ENCODE data around the gene SPTBN2. TPM values are rescaled to one million over a fixed set of nuclear protein-coding genes. Genes with fewer than 3 reads are reported as not detected.
A peak's percentile ranks its signal among the peaks of the same experiment; 100 is the strongest.

The SPTBN2 gene
- total RNA-seq, 2 donors from 2014 or later: 0.69 to 1.5 TPM

DNA sequence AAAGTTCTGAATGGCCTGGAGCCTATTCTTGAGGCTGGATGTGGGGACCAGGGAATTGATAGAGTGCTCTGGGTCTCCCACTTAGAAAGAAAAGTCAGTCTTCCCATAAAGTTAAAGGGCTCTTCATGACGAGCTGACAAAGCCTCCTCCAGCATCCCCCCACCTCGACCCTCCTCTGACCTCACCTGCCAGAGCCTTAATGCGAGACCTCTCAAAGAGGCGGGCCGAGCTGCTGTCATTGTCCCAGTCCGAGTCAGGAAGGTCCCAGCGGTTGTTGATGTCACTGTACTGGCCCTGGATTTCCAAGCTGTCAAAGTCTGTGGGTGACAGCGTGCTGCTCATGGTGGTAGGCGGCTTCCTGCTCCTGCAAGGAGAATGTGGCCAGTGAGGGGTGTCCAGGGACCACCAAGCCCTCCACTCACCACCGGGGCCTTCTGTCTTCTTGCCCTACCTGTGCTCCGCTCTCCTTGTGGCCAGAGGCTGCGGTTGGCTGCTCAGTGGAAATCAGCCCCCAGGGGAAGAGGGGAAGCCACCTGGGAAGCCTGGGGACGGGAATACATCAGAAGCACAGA, 8.0 kb downstream of the SPTBN2 start:
- Mint-ChIP-seq H3K4me1 (ENCODE audit: low read depth) (peaks cover 9% of the 10 kb centered on the region), H3K9me3 (no peaks in the 10 kb centered on the region), H3K4me3 (no peak overlapping the region), H3K36me3 (ENCODE audit: insufficient read depth in 2 of 2) (no peaks in the 10 kb centered on the region), H3K27ac (no peak overlapping the region), H3K27me3 (ENCODE audit: low read depth) (peaks cover 26% of the 10 kb centered on the region)
- DNase-seq (no peak), ATAC-seq (replicated peaks in 1 of 2) (no peak)

DNA sequence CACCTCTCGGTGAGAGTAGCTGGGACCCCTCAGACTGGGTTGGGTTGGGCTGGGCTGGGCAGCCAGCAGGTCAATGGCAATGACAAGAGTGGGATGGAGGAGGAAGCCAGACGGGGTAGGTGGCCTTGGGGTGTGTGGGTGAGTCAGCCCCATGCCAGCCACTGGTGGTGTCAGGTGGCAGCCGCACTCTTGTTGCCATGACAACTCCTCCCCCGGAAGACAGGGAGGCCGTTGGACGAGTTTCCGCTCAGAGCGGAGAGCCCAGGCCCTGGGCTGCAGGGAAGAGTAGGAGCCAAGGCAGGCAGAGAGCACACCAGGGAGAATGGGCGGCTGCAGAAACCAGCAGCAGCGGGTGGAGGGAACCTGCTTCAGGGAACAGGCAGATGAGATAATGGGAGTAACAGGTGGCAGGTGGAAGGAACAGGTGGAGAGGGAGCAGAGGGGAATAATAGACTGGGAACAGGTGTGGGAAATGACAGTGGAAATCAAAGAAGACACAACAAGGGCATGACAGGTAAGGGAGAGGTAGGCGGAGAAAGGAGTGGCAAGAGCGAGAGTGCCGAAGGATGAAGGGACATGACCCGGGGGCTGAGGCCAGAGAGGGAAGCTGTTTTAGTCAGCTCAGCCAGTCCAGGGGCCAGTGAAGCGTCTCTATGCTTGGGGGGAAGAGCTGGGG, 8.7 kb downstream of the SPTBN2 start:
- peak overlapping the region; percentile 52 for H3K27ac Mint-ChIP-seq
- peak; percentile 94 to 96 for ATAC-seq (replicated peaks in 1 of 2)
- H3K36me3 Mint-ChIP-seq (ENCODE audit: insufficient read depth in 2 of 2): no peaks in the 10 kb centered on the region
- H3K27me3 Mint-ChIP-seq (ENCODE audit: low read depth): peaks cover 20% of the 10 kb centered on the region
- peak overlapping the region; percentile 61 to 72 for H3K4me3 Mint-ChIP-seq
- DNase-seq: peak; percentile 62 to 80
- H3K9me3 Mint-ChIP-seq: no peaks in the 10 kb centered on the region
- peaks cover 9% of the 10 kb centered on the region for H3K4me1 Mint-ChIP-seq (ENCODE audit: low read depth)

GRCh38 chr11:66719111-66719872, 9.7 kb downstream of the SPTBN2 start:
- DNase-seq: no peak
- H3K27me3 Mint-ChIP-seq (ENCODE audit: low read depth): peaks cover 14% of the 10 kb centered on the region
- H3K4me1 Mint-ChIP-seq (ENCODE audit: low read depth): peaks cover 9% of the 10 kb centered on the region
- no peak overlapping the region for H3K27ac Mint-ChIP-seq
- no peaks in the 10 kb centered on the region for H3K36me3 Mint-ChIP-seq (ENCODE audit: insufficient read depth in 2 of 2)
- no peak for ATAC-seq (replicated peaks in 1 of 2)
- H3K4me3 Mint-ChIP-seq: no peak overlapping the region
- H3K9me3 Mint-ChIP-seq: no peaks in the 10 kb centered on the region

DNA sequence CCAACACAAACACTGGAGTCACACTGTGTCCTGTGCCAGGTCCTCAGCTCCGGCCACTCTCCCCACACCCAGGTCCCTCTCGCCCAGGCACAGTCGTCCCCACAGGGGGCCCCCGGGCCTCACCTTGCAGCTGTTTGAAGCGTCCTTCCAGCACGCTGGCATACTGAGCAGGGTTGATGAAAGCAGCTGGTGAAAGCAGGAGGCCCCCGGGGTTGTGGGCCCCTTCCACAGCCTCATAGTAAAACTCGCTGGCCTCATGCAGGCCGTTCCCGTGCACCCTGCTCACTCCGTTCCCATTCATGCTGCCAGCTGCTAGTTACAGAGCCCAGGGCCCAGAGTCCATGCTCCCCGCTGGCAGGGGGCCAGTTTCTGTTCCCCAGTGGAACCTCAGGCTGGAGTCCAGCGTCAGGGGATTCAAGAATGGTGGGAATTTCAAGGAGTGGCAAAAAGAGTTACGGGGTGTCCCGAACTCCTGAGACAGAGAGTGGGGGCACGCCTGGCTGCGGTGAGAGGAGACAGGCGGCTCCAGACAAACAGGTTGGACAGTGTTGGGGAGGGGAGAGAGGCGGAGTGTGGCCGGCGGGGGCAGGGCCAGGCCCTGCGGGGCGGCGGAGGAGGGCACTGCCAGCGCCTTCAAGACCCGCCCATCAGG, 10.6 kb downstream of the SPTBN2 start:
- H3K9me3 Mint-ChIP-seq: no peaks in the 10 kb centered on the region
- H3K4me3 Mint-ChIP-seq: no peak overlapping the region
- peaks cover 9% of the 10 kb centered on the region for H3K4me1 Mint-ChIP-seq (ENCODE audit: low read depth)
- DNase-seq (no peak), ATAC-seq (replicated peaks in 1 of 2) (no peak)
- H3K27ac Mint-ChIP-seq: no peak overlapping the region
- peaks cover 23% of the 10 kb centered on the region for H3K27me3 Mint-ChIP-seq (ENCODE audit: low read depth)
- no peaks in the 10 kb centered on the region for H3K36me3 Mint-ChIP-seq (ENCODE audit: insufficient read depth in 2 of 2)

GRCh38 chr11:66717925-66718319, 11.1 kb downstream of the SPTBN2 start:
- ATAC-seq (replicated peaks in 1 of 2) (no peak), DNase-seq (no peak)
- Mint-ChIP-seq H3K4me1 (ENCODE audit: low read depth) (peaks cover 9% of the 10 kb centered on the region), H3K9me3 (no peaks in the 10 kb centered on the region), H3K27ac (no peak overlapping the region), H3K36me3 (ENCODE audit: insufficient read depth in 2 of 2) (no peaks in the 10 kb centered on the region), H3K4me3 (no peak overlapping the region), H3K27me3 (ENCODE audit: low read depth) (peaks cover 26% of the 10 kb centered on the region)

- Mint-ChIP-seq H3K4me1 (ENCODE audit: low read depth) (peaks cover 9% of the 10 kb centered on the region), H3K36me3 (ENCODE audit: insufficient read depth in 2 of 2) (no peaks in the 10 kb centered on the region), H3K27me3 (ENCODE audit: low read depth) (peaks cover 23% of the 10 kb centered on the region), H3K27ac (no peak overlapping the region), H3K4me3 (no peak overlapping the region), H3K9me3 (no peaks in the 10 kb centered on the region)
- ATAC-seq (replicated peaks in 1 of 2): no peak
- DNase-seq: no peak
Measured at GRCh38 chr11:66716996-66717395, 12.0 kb downstream of the SPTBN2 start.

DNA sequence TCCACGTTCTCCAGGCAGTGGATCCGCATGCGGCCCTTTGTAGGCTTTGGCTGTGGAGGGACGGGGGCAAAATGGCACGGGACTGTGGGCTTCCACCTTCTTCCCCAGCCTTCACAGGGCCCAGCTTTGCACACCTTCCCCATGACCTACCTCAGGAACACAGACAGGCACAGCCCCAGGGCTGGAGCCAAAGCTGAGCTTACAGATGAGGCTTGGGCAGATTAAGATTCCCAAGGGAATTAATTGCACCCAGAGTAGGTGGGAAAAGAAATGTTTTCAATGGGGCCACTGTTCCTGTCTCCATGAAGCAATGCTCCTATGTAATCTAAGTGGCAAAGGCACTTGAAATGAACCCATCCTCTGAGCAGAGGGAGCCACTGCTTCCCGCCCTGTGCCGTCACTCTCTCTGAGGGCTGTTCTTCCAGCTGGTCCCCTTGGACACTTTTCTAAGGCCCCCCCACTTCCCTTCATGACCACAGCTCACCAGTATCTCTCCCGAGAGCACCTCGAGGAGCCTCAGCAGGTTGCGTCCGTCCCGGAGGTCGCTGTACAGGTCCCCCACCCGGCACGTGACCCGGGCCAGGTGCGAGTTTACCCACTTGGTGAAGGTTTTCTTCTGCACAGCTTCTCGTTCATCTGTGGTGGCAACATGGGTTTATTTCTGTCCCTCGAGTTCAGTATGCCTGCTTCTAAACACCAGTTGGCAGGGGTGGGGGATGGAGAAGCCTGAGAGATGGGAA, 13.5 kb downstream of the SPTBN2 start:
- H3K27ac Mint-ChIP-seq: no peak overlapping the region
- DNase-seq: no peak
- H3K27me3 Mint-ChIP-seq (ENCODE audit: low read depth): peaks cover 21% of the 10 kb centered on the region
- H3K36me3 Mint-ChIP-seq (ENCODE audit: insufficient read depth in 2 of 2): no peaks in the 10 kb centered on the region
- H3K9me3 Mint-ChIP-seq: no peaks in the 10 kb centered on the region
- no peak overlapping the region for H3K4me3 Mint-ChIP-seq
- ATAC-seq (replicated peaks in 1 of 2): no peak
- H3K4me1 Mint-ChIP-seq (ENCODE audit: low read depth): peaks cover 6% of the 10 kb centered on the region

DNA sequence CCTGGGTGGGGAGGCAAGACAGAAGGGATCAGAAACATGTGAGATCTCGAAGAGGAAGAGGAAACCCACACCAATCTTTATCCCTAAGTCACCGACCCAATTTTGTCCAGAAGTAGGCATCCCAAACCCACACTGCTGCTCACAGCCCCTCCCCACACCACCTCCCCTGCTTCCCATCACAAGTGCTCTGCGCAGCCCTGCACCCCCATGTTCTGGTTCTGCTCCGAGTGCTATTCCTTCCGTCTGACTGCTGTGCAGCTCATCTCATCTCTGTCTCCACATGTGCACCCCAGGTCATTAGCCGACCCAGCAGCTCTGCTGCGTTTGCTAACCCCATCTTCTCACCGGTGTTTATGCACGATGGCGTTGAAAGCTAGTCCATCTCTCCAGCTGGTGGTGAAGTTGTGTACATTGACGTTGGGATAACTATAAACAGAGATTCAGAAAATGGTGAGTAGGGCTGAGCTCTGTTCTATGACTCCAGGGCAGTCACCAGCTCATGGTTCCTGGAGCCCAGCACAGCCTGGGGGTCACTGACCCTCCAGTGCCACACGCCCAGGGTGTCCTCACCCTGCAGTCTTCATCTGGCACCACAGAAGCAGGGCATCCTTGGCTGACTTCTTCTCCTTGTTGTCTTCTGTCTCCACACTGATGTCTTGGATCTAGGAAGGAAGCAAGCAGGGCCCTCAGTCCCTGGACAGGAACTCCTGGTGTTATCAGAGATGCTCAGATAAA, 15.1 kb downstream of the SPTBN2 start:
- Mint-ChIP-seq H3K4me3 (no peak overlapping the region), H3K27me3 (ENCODE audit: low read depth) (peaks cover 16% of the 10 kb centered on the region), H3K4me1 (ENCODE audit: low read depth) (no peaks in the 10 kb centered on the region), H3K9me3 (no peaks in the 10 kb centered on the region), H3K36me3 (ENCODE audit: insufficient read depth in 2 of 2) (no peaks in the 10 kb centered on the region), H3K27ac (no peak overlapping the region)
- ATAC-seq (replicated peaks in 1 of 2) (no peak), DNase-seq (no peak)

DNA sequence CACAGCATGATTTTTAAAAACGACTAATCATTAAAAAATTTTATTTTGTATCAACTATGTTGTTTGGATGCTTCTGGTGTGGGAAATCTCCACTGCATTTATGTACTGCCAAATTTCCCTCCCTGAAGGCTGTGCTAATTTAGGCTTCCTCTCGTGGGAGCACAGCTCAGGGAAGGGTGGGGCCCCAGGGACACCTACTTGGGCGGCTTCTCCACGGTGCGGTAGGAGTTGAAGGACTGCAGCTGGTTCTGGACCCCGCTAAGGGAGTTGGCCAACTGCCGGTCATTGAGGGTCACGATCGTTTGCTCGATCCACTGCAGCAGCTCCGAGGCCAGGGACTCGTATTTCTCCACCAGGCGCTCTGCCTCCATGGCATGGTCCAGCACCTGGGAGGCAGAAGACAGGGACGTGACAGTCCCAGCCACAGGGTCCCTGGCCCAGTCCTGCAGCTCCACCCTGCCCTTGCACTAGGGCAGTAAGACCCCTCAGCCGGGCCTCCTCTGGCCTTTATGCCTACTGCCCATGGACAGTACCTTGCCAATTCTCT, 18.6 kb downstream of the SPTBN2 start:
- no peaks in the 10 kb centered on the region for H3K9me3 Mint-ChIP-seq
- ATAC-seq (replicated peaks in 1 of 2) (no peak), DNase-seq (no peak)
- no peaks in the 10 kb centered on the region for H3K36me3 Mint-ChIP-seq (ENCODE audit: insufficient read depth in 2 of 2)
- H3K4me3 Mint-ChIP-seq: no peak overlapping the region
- H3K27ac Mint-ChIP-seq: no peak overlapping the region
- H3K4me1 Mint-ChIP-seq (ENCODE audit: low read depth): no peaks in the 10 kb centered on the region
- peaks cover 16% of the 10 kb centered on the region for H3K27me3 Mint-ChIP-seq (ENCODE audit: low read depth)

DNA sequence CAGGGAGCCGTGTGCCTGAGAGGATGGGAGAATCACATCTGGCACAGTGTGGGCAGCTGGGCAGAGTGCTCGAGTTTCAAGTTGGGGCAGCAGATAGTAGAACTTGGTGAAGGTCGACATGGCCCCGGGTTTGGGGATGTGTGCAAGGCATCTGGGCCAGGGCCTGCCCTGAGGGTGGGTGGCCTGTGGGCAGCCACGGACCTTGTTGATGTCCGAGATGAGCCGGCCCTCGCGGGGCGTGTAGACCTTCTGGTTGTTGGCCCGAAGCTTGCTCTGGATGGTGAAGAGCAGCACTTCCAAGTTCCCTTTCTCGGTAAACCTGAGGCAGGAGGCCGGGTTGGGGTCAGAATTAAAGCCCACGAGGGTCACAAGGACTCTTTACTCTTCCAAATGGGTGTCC, 20.3 kb downstream of the SPTBN2 start:
- H3K36me3 Mint-ChIP-seq (ENCODE audit: insufficient read depth in 2 of 2): no peaks in the 10 kb centered on the region
- peaks cover 6% of the 10 kb centered on the region for H3K27me3 Mint-ChIP-seq (ENCODE audit: low read depth)
- no peak for DNase-seq
- H3K9me3 Mint-ChIP-seq: no peaks in the 10 kb centered on the region
- no peak overlapping the region for H3K27ac Mint-ChIP-seq
- no peak for ATAC-seq (replicated peaks in 1 of 2)
- H3K4me3 Mint-ChIP-seq: no peak overlapping the region
- H3K4me1 Mint-ChIP-seq (ENCODE audit: low read depth): no peaks in the 10 kb centered on the region

DNA sequence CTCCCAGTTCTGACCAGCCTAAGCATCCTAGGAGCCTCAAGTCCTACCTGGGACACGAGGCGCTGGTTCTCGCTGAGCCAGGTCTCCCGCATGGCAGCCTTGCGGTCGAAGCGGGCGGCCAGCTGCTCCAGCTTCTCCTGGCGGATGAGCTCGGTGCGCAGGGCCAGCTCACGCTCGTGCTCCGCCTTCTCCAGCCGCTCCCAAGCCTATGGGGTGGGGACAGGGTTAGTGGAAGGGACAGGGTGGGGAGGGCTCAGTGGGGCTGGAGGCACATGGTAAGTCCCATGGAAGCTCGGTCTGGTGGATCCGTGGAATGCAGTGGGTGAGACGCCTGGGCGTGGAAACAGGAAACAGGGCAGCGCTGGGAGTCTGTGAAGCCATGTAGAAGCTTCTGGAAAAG, 20.9 kb downstream of the SPTBN2 start:
- Mint-ChIP-seq H3K4me1 (ENCODE audit: low read depth) (no peaks in the 10 kb centered on the region), H3K4me3 (no peak overlapping the region), H3K9me3 (no peaks in the 10 kb centered on the region), H3K27ac (no peak overlapping the region), H3K36me3 (ENCODE audit: insufficient read depth in 2 of 2) (no peaks in the 10 kb centered on the region), H3K27me3 (ENCODE audit: low read depth) (no peaks in the 10 kb centered on the region)
- ATAC-seq (replicated peaks in 1 of 2) (no peak), DNase-seq (no peak)

GRCh38 chr11:66707486-66707885, 21.5 kb downstream of the SPTBN2 start:
- Mint-ChIP-seq H3K4me1 (ENCODE audit: low read depth) (no peaks in the 10 kb centered on the region), H3K4me3 (no peak overlapping the region), H3K27me3 (ENCODE audit: low read depth) (no peaks in the 10 kb centered on the region), H3K36me3 (ENCODE audit: insufficient read depth in 2 of 2) (no peaks in the 10 kb centered on the region), H3K9me3 (no peaks in the 10 kb centered on the region), H3K27ac (no peak overlapping the region)
- DNase-seq: no peak
- no peak for ATAC-seq (replicated peaks in 1 of 2)
